K562 (cell line): Measurements from ENCODE around the gene GOLPH3. TPM values are rescaled to one million over a fixed set of nuclear protein-coding genes. Genes with fewer than 3 reads are reported as not detected.

ENCODE experiments used
- CEBPG ChIP-seq, 3 experiments: fragments of 200-800 bp in 1 of 3; sonication (Bioruptor generic) in 1 of 3; sonication (generic) in 1 of 3; formaldehyde crosslinking in 1 of 3; IDR thresholded peaks in 2 of 3; conservative IDR thresholded peaks in 1 of 3; 2 replicates each; pipeline versions ENCODE4 v1.6.1 to v1.8.0; 2016 to 2022; ENCODE audit warnings: missing compliant biosample characterization in 2 of 3, missing genetic modification characterization in 2 of 3, mild to moderate bottlenecking in 1 of 3, missing genetic modification reagents in 1 of 3
- GABPA ChIP-seq: fragments of 200-800 bp; sonication (Bioruptor generic); conservative IDR thresholded peaks from 2 replicates; pipeline ENCODE4 v1.6.1; 2016; ENCODE audit warnings: low read depth, missing genetic modification characterization, missing compliant biosample characterization
- LEF1 ChIP-seq: fragments of 450-650 bp; IDR thresholded peaks from 2 replicates; pipeline ENCODE4 v1.6.1; 2016; ENCODE audit warnings: mild to moderate bottlenecking
- MCM7 ChIP-seq, 2 experiments: fragments of 450-650 bp; IDR thresholded peaks; 2 replicates each; pipeline ENCODE4 v1.6.1; 2016 to 2018
- OTX1 ChIP-seq: fragments of 450-650 bp; formaldehyde crosslinking; IDR thresholded peaks from 2 replicates; pipeline ENCODE4 v1.4.0; 2022; ENCODE audit warnings: mild to moderate bottlenecking
- POLR2AphosphoS2 ChIP-seq: IDR thresholded peaks from 2 replicates; pipeline ENCODE4 v1.6.1; 2012; ENCODE audit warnings: low read length, improper control_type of control experiment
- PURB ChIP-seq: sonication (generic); formaldehyde crosslinking; IDR thresholded peaks from 2 replicates; pipeline ENCODE4 v1.9.0; 2021; ENCODE audit warnings: low read depth, mild to moderate bottlenecking, missing genetic modification reagents
- RFX1 ChIP-seq: fragments of 450-650 bp; IDR thresholded peaks from 2 replicates; pipeline ENCODE4 v1.6.1; 2016; ENCODE audit warnings: mild to moderate bottlenecking, moderate library complexity
- SIRT6 ChIP-seq: IDR thresholded peaks from one replicate; pipeline ENCODE4 v1.6.1; 2012; ENCODE audit warnings: low read depth, mild to moderate bottlenecking, control low read depth, inconsistent platforms, low read length, moderate library complexity
- SIX5 ChIP-seq, 2 experiments: IDR thresholded peaks; 2 replicates each; pipeline ENCODE4 v1.6.1; 2011; ENCODE audit warnings: low read length in 2 of 2, borderline replicate concordance in 1 of 2, low read depth in 1 of 2, mild to moderate bottlenecking in 1 of 2, moderate library complexity in 1 of 2; ENCODE audit not compliant: insufficient read depth in 1 of 2
- STAT5B ChIP-seq: fragments of 250-450 bp; sonication (Bioruptor Pico); IDR thresholded peaks from 2 replicates; pipeline ENCODE4 v1.8.0; 2021; ENCODE audit warnings: mild to moderate bottlenecking, inconsistent platforms
- TAF15 ChIP-seq: fragments of 200-400 bp; formaldehyde crosslinking; IDR thresholded peaks from 2 replicates; pipeline ENCODE4 v1.6.1; 2017; ENCODE audit warnings: mild to moderate bottlenecking, low read depth, low read length, moderate library complexity
- TOE1 ChIP-seq, 2 experiments: fragments of 450-650 bp in 1 of 2; sonication (generic) in 1 of 2; formaldehyde crosslinking in 1 of 2; IDR thresholded peaks; 2 replicates each; pipeline versions ENCODE4 v1.7.1 to v1.8.0; 2016 to 2022; ENCODE audit warnings: borderline replicate concordance in 2 of 2, mild to moderate bottlenecking in 2 of 2, antibody characterized with exemption in 1 of 2, inconsistent platforms in 1 of 2, low read depth in 1 of 2, missing genetic modification reagents in 1 of 2, moderate library complexity in 1 of 2
- ZC3H4 ChIP-seq: sonication (generic); formaldehyde crosslinking; IDR thresholded peaks from 2 replicates; pipeline ENCODE4 v1.9.0; 2021; ENCODE audit warnings: missing genetic modification reagents, borderline replicate concordance
- ZNF282 ChIP-seq: sonication (generic); formaldehyde crosslinking; IDR thresholded peaks from 2 replicates; pipeline ENCODE4 v1.8.1; 2023; ENCODE audit warnings: missing genetic modification reagents
- ZNF586 ChIP-seq: fragments of 450-650 bp; formaldehyde crosslinking; conservative IDR thresholded peaks from 2 replicates; pipeline ENCODE4 v1.4.0; 2020; ENCODE audit warnings: mild to moderate bottlenecking, moderate library complexity
- ZNF76 ChIP-seq: fragments of 250-450 bp; sonication (Bioruptor Pico); IDR thresholded peaks from 2 replicates; pipeline ENCODE4 v1.4.0; 2020; ENCODE audit warnings: mild to moderate bottlenecking, moderate library complexity, borderline replicate concordance
- polyA plus RNA-seq, 8 experiments: library from polyadenylated mRNA; depleted of rRNA in 4 of 8; stranded (reverse) in 5 of 8; unstranded in 3 of 8; fragments of >200 nt; fragmentation: Nextera tagmentation in 2 of 8; fragmentation: Illumina TruSeq in 1 of 8; extraction: Ambion mirVana in 2 of 8; extraction: Trizol in 1 of 8; gene quantifications; 2 replicates each; pipeline versions ENCODE4 v1.2.1 to v1.2.3, GENCODE V29; 2011 to 2014; ENCODE audit warnings: inconsistent platforms in 1 of 8, missing spikeins in 1 of 8
- total RNA-seq, 7 experiments: library from RNA; depleted of rRNA in 6 of 7; stranded (reverse); fragments of >200 nt in 6 of 7; fragmentation: Illumina TruSeq in 2 of 7; extraction: Trizol in 2 of 7; gene quantifications; 2 replicates each; pipeline versions ENCODE4 v1.2.1 to v1.2.3, GENCODE V29; 2011 to 2021; ENCODE audit warnings: low replicate concordance in 1 of 7
- TF ChIP-seq, protein P1 (sequence below): fragments of 250-450 bp; sonication (Bioruptor Pico); IDR thresholded peaks from 2 replicates; pipeline ENCODE4 v1.8.0; 2022; ENCODE audit warnings: inconsistent platforms
- TF ChIP-seq, protein P2 (sequence below), 2 experiments: IDR thresholded peaks; 2 replicates each; pipeline ENCODE4 v1.6.1; 2012; ENCODE audit warnings: improper control_type of control experiment in 2 of 2, low read depth in 2 of 2, low read length in 2 of 2, borderline replicate concordance in 1 of 2
- TF ChIP-seq, protein P3 (sequence below): fragments of 450-650 bp; formaldehyde crosslinking; IDR thresholded peaks from 2 replicates; pipeline ENCODE4 v1.4.0; 2020; ENCODE audit warnings: mild to moderate bottlenecking, mixed read lengths

Gene GOLPH3
- total and polyA plus RNA-seq, 9 of the 15 experiments (the other 6 are each of a cell fraction or from before 2014, with no cell fraction given): 18.8 to 94.6 (median 55.1) TPM

DNA sequence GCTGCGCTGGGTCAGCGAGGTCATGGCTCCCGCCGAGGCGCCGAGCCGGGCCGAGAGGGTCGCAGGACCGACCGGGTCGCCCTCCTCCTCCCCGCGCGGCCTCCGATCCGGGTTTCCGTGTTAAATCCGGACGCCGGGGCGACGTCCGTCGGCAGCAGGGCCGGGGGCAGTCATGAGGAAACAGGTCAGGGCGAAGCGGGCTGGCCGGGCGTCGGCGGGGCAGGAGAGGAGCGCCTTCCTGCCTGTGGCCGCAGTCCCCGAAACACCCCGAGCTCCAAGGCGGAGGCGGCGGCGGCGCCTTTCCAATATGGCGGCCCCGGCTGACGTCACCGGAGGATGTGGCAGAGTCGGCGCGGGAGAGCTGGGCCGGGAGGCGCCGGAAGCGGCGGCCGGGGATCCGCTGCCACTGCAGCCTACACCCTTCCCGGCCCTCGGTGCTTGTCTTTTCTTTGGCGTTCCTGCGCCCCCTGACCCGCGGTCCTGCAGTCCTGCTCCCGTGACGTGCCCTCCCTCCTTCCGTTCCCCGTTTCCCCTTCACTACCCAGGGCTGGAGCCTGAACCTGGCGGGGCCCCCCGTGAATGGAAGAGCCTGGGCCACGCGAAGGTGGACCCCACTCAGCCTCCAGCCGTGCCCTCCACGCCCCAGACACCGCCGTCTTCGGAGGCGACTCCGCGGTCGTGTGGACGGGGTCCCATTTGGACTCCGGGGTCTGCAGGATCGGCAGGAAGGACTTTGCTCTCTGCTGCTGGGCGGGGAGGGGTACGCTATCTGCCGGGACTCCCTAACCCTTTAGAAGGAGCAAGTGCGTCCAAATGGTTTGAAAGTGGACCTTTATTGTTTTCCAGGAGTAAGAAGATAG is at the start of gene GOLPH3 (continued):
- TF ChIP-seq MCM7 (IDR thresholded peaks at IDR 0.05): peak in 1 of 2 experiments; percentile 77; a peak in 1 of 4 replicates
- TF ChIP-seq LEF1: peak; percentile 58; the same call in 1 of the 2 replicates
- TF ChIP-seq SIX5 (IDR thresholded peaks at IDR 0.05; ENCODE audit: borderline replicate concordance in 1 of 2, insufficient read depth in 1 of 2, low read depth in 1 of 2, low read length in 2 of 2): no peak
- TF ChIP-seq ZNF282 (CRISPR knock-in tag): peak; percentile 99
- peak; percentile 94 for TF ChIP-seq GABPA (tag)
- TF ChIP-seq, protein P1, sequence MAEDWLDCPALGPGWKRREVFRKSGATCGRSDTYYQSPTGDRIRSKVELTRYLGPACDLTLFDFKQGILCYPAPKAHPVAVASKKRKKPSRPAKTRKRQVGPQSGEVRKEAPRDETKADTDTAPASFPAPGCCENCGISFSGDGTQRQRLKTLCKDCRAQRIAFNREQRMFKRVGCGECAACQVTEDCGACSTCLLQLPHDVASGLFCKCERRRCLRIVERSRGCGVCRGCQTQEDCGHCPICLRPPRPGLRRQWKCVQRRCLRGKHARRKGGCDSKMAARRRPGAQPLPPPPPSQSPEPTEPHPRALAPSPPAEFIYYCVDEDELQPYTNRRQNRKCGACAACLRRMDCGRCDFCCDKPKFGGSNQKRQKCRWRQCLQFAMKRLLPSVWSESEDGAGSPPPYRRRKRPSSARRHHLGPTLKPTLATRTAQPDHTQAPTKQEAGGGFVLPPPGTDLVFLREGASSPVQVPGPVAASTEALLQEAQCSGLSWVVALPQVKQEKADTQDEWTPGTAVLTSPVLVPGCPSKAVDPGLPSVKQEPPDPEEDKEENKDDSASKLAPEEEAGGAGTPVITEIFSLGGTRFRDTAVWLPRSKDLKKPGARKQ (CRISPR knock-in tag): no peak
- TF ChIP-seq, protein P2, sequence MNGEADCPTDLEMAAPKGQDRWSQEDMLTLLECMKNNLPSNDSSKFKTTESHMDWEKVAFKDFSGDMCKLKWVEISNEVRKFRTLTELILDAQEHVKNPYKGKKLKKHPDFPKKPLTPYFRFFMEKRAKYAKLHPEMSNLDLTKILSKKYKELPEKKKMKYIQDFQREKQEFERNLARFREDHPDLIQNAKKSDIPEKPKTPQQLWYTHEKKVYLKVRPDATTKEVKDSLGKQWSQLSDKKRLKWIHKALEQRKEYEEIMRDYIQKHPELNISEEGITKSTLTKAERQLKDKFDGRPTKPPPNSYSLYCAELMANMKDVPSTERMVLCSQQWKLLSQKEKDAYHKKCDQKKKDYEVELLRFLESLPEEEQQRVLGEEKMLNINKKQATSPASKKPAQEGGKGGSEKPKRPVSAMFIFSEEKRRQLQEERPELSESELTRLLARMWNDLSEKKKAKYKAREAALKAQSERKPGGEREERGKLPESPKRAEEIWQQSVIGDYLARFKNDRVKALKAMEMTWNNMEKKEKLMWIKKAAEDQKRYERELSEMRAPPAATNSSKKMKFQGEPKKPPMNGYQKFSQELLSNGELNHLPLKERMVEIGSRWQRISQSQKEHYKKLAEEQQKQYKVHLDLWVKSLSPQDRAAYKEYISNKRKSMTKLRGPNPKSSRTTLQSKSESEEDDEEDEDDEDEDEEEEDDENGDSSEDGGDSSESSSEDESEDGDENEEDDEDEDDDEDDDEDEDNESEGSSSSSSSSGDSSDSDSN (IDR thresholded peaks at IDR 0.05; ENCODE audit: borderline replicate concordance in 1 of 2, low read depth in 2 of 2, low read length in 2 of 2): peak; percentile 91 to 95
- 0 out of 2 replicates have a peak, but pooled peaks have one; percentile 87 for TF ChIP-seq ZC3H4 (CRISPR knock-in tag)
- TF ChIP-seq CEBPG (CRISPR knock-in tag; IDR thresholded peaks at IDR 0.05): no peak; the same call in none of the 2 replicates
- TF ChIP-seq CEBPG (tag; conservative IDR thresholded peaks at IDR 0.05 in 1 of 2, IDR thresholded peaks at IDR 0.05 in 1 of 2): no peak
- TF ChIP-seq TOE1 (IDR thresholded peaks at IDR 0.05; ENCODE audit: borderline replicate concordance): peak; percentile 81; the same call in 1 of the 2 replicates
- TF ChIP-seq TOE1 (CRISPR knock-in tag; IDR thresholded peaks at IDR 0.05; ENCODE audit: borderline replicate concordance, low read depth): peak; percentile 77; the same call in 1 of the 2 replicates
- TF ChIP-seq PURB (CRISPR knock-in tag): peak; percentile 82; the same call in 1 of the 2 replicates
- no peak for TF ChIP-seq SIRT6
- TF ChIP-seq ZNF76 (CRISPR knock-in tag): 0 out of 2 replicates have a peak, but pooled peaks have one; percentile 43
- no peak for TF ChIP-seq STAT5B (CRISPR knock-in tag)
- TF ChIP-seq, protein P3, sequence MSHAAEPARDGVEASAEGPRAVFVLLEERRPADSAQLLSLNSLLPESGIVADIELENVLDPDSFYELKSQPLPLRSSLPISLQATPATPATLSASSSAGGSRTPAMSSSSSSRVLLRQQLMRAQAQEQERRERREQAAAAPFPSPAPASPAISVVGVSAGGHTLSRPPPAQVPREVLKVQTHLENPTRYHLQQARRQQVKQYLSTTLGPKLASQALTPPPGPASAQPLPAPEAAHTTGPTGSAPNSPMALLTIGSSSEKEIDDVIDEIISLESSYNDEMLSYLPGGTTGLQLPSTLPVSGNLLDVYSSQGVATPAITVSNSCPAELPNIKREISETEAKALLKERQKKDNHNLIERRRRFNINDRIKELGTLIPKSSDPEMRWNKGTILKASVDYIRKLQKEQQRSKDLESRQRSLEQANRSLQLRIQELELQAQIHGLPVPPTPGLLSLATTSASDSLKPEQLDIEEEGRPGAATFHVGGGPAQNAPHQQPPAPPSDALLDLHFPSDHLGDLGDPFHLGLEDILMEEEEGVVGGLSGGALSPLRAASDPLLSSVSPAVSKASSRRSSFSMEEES (CRISPR knock-in tag): no peak
- TF ChIP-seq RFX1: no peak
- TF ChIP-seq OTX1: 0 out of 2 replicates have a peak, but pooled peaks have one; percentile 85
- no peak for TF ChIP-seq ZNF586
- peak; percentile 61; the same call in 1 of the 2 replicates for TF ChIP-seq POLR2AphosphoS2
- no peak for TF ChIP-seq TAF15
